GM21529 (cell line): ENCODE results near the gene ABCB4.

Source experiments
- ATAC-seq: cut with Tn5 transposase; IDR thresholded peaks from one replicate; pipeline ENCODE4 v1.9.1; 2021; ENCODE audit not compliant: unreplicated experiment

ABCB4 gene

DNA sequence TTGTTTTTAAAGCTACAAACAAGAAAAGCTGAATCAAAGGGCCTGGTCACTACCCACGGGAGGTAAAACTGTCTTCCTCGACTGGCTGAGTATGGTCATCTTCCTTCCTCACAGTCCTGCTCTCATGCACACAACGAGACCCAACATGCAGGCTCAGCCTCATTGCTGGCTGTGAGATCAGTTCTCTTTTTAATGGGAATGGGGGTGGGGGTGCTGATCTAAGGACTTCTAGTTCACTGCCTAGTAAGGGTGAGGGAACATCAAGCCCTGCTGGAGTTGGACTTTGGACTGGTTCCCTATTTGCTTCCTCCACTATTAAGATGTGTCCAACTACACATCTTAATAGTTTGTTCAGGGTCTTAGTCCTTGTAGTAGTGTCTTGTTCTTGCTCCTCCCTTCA, 48.2 kb downstream of the ABCB4 start:
- ATAC-seq, result no peak

GRCh38 chr7:87426160-87426559, 49.3 kb downstream of the ABCB4 start:
- ATAC-seq, result peak; percentile 76

DNA sequence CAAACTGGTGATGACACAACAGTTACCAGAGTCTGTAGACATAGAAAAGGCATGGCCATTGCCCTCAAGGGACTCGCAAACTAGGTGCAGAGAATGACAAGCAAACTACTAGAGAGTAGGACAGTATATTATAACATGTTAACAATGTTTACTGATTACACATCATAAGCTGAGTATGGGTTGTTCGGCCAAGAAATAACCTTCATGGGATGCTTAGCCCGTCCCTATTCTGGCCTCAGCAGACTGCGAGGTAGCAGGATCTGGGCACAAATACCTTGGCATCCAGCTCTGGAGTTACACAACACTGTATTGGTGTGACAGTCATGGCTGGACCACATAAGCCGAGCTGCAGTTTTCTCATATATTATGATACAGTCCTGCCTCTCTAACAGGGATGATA, 51.4 kb downstream of the ABCB4 start:
- no peak for ATAC-seq

- ATAC-seq, result no peak
Observed at GRCh38 chr7:87420173-87420572, 55.3 kb downstream of the ABCB4 start.

DNA sequence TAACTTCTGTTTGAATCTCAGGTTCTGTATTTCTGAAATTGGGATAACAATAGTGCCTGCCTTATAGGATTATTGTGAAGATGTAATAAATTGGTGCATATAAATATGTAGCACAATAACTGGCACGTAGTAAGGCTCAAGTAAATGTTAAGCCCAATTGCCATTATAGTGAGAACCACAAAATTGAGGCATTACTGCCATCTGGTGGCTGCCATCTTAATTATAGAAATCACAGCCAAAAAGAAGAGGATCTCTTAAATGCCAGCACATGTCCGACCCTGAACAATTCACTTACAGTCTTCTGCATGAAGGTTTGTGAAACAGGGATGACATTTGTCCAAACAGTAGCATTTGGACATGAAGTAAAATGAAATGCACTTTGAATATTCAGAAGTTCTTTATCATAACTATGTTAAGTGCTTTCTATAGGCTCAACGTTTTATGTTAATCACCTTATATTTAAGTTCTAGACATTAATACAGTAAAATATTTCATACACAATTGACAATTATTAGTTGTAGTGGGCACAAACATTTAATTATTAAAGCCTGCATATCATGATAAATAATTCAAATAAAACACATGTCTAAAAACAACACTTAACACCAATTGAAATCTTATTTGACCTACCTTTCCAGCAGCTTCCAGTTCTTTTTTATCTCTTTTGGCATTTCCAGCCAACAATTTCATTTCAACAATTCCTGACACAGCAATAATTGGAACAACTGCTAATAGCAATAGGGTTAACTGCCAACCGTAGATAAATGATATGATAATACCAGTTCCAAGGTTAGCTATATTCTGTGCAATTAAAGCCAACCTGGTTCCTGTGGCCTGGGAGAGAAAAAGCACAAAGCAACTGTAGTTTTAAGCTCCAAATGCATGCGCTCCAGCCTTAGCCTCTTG, 58.5 kb downstream of the ABCB4 start:
- peak; percentile 85 for ATAC-seq

GRCh38 chr7:87414794-87415188, 60.7 kb downstream of the ABCB4 start:
- no peak for ATAC-seq

DNA sequence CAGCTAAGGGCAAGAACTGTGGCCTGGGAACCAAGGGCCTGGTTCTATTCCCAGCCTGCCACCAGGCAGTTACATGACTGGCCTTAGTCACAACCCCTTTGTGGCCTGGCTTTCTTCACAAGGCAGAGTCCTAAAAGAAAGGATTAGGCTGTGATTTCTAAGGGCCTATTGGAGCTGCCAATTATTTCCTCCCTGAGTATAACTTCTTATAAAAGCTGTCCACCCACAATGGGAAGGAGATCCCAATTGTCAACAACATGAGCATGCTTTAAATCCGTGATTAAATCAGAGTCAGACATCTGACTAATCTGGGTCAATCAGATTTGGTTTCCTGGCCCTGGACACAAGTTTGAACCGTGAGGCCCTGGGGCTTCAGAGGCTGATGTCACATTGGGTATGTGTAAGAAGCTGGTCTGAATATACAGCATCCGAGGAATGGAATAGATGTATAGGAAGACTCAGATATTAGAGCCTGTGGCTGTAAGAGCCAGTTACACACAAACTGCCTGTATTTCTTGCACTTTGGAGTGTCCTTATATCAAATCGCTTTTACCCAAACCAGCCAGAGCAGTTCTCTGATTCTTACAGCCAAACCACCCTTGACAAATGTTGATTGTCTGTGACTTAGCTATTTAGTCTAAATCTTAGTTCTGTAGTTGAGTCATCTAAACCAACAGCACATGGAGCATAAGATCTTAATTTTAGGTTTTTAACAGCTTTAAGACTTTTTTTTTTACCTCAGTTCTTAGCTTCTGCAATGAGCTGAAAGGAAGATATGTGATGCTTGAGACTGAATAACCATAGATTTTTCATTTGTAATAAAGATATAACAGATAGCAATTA, 61.3 kb downstream of the ABCB4 start:
- ATAC-seq, result no peak

DNA sequence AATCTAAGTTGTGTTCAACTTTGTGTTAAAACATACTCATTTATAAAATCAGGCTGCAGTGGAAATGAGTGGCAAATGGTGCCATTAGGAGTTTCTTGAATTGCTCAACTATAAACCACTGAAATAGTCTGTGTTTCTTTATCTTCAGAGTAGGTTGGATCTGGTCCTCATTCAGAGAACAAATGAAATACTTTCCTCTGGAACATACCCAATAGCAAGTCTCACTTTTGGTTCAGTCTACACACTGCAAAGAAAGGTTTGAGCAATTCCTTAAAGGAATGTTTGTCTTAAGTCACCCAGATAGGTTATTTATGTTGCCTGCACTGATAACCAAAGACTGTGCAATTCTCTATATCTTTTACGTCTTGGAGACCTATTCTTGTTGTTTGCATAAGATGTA, 62.5 kb downstream of the ABCB4 start:
- no peak for ATAC-seq

GRCh38 chr7:87411186-87411585, 64.3 kb downstream of the ABCB4 start:
- ATAC-seq, result no peak

GRCh38 chr7:87404674-87405073, 70.8 kb downstream of the ABCB4 start:
- no peak for ATAC-seq

DNA sequence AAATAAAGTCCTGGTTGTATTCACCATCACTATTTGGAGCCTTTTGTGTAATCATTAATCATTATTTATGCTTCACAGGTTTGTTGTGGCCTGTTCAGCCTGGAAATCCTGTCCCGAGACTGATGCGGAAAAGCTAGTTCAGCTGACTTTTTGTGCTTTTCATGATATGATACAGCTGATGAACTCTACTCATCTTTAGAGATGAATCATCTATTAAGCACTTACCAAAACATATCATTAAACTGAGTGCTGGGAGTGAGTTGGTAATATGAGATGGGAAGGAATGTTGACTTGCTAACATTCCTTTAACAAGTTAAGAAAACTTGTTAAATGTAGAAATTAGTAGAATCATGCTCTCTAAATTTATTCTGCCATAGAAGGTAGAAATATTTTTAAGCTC, 77.0 kb downstream of the ABCB4 start:
- ATAC-seq, result no peak

DNA sequence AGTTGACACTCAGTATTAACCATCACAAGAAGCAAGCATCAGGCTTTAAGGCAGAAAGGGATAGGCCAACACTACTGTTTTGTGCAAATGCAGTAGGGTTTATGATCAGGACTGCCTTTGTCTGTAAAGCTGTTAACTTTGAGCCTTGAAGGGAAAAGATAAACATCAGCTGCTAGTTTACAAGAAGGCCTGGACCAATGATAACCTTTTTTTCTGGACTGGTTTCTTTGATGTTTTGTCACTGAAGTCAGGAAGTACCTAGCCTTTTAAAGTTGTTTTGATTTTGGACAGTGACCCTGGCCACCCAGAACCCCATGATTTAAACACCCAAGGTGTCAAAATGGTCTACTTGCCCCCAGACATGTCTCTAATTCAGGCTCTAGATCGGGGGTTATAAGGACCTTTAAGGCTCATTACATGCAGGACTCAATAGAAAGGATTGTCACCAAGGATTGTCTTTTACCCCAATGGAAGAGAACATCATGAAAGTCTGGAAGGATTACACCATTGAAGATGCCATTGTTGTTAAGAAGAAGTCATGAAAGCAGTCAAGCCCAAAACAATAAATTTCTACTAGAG, 79.9 kb downstream of the ABCB4 start:
- no peak for ATAC-seq

GRCh38 chr7:87391020-87391701, 84.3 kb downstream of the ABCB4 start:
- ATAC-seq, result no peak

- no peak for ATAC-seq
Observed at GRCh38 chr7:87380905-87381304, 94.6 kb downstream of the ABCB4 start.

GRCh38 chr7:87375662-87376435, 99.6 kb downstream of the ABCB4 start:
- no peak for ATAC-seq

- no peak for ATAC-seq
Observed at GRCh38 chr7:87370660-87371180, 104.8 kb downstream of the ABCB4 start.

GRCh38 chr7:87369216-87369615, 106.3 kb downstream of the ABCB4 start:
- ATAC-seq, result no peak

- ATAC-seq, result no peak
Observed at GRCh38 chr7:87364246-87364645, 111.2 kb downstream of the ABCB4 start.

DNA sequence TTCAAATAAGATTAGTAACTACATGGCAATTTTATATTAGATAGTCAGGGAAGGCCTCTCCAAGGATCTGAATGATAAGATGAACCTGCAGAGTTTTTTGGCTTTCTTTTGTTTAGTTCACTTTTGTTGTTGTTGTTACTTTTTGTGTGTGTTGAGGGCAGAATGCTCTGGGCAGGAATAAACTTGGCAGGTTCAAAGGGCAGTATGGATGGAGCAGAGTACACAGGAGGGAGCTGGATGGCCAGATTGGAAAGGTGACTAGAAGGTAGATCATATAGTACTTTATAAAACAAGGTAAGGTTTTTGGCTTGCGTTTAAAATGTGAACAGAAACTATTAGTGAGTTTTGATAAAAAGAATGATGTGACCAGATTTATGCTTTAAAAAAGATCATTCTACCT, 112.1 kb downstream of the ABCB4 start:
- no peak for ATAC-seq

DNA sequence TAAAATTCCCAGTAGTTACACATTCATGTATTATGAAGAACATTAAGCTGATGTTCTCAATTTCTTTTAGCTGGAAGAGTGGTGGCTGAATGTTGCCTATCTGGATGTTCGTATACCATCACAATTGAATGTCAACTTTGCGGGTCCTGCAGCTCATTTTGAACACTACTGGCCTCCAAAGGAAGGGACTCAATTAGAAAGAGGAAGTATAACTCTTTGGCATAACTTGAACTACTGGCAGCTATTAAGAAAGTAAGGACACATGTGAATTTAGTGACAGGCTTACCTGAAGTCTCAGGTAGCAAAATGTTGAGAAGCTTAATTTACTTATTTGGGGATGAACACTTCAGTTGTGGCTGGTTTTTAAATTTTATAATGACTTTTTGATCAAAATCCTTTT, 114.2 kb downstream of the ABCB4 start:
- peak; percentile 71 for ATAC-seq
